22Rv1 (cell line): ENCODE data around the gene GARIN3.

ENCODE experiments used
- ZFX ChIP-seq: fragments of 450-650 bp; IDR thresholded peaks from 2 replicates; pipeline ENCODE4 v1.6.1; 2017; ENCODE audit warnings: antibody characterized with exemption, borderline replicate concordance
- TF ChIP-seq, protein P1 (sequence below): fragments of 450-650 bp; IDR thresholded peaks from 2 replicates; pipeline ENCODE4 v1.5.1; 2017; ENCODE audit warnings: mild to moderate bottlenecking

DNA sequence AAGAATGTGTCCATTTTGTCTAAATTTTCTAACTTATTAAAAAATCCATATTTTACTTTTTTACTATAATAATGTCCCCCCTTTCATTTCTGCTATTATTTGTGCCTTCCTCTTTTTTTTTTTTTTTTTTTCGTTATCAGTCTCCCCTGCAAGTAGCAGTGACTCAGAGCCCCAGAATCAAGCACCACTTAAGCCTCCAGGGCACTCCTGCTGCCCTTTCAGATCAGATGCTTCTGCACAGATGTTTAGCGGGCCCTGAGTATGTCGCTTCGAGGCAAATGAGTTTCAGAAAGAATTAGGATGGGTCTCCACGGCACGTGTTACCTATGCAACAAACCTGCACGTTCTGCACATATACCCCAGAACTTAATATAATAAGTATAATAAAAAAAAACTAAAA is 35.1 kb downstream of the GARIN3 start:
- TF ChIP-seq, protein P1, sequence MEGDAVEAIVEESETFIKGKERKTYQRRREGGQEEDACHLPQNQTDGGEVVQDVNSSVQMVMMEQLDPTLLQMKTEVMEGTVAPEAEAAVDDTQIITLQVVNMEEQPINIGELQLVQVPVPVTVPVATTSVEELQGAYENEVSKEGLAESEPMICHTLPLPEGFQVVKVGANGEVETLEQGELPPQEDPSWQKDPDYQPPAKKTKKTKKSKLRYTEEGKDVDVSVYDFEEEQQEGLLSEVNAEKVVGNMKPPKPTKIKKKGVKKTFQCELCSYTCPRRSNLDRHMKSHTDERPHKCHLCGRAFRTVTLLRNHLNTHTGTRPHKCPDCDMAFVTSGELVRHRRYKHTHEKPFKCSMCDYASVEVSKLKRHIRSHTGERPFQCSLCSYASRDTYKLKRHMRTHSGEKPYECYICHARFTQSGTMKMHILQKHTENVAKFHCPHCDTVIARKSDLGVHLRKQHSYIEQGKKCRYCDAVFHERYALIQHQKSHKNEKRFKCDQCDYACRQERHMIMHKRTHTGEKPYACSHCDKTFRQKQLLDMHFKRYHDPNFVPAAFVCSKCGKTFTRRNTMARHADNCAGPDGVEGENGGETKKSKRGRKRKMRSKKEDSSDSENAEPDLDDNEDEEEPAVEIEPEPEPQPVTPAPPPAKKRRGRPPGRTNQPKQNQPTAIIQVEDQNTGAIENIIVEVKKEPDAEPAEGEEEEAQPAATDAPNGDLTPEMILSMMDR: no peak
- TF ChIP-seq ZFX: no peak
